ENCODE measurements around the gene NCK2.

Gene NCK2

GRCh38 chr2:105774781-105775337 is 30.1 kb downstream of the NCK2 start:
- no peaks in the 10 kb centered on the region for H3K27me3 ChIP-seq
- no peak for DNase-seq
- H3K36me3 ChIP-seq, result no peaks in the 10 kb centered on the region
- H3K27ac ChIP-seq, result no peak overlapping the region
- TF ChIP-seq CTCF (IDR thresholded peaks at IDR 0.05), result no peak
- H3K4me3 ChIP-seq, result no peak overlapping the region
- H3K9me3 ChIP-seq, result no peaks in the 10 kb centered on the region
- intact Hi-C loops (cut with DNase I; ENCODE audit: low total_unique reads), result no loop called here
- H3K4me1 ChIP-seq, result peaks cover 0 to 57% (median 25%) of the 10 kb centered on the region in 4 donors

- Histone ChIP-seq H3K27me3 (no peaks in the 10 kb centered on the region), H3K36me3 (no peaks in the 10 kb centered on the region), H3K4me3 (no peak overlapping the region), H3K9me3 (no peaks in the 10 kb centered on the region), H3K4me1 (peaks cover 0 to 57% (median 26%) of the 10 kb centered on the region in 4 donors), H3K27ac (no peak overlapping the region)
- intact Hi-C loops (cut with DNase I; ENCODE audit: low total_unique reads), result no loop called here
- no peak for TF ChIP-seq CTCF (IDR thresholded peaks at IDR 0.05)
- DNase-seq, result no peak
Measured at GRCh38 chr2:105775809-105776559, 31.3 kb downstream of the NCK2 start.

GRCh38 chr2:105776560-105776928 is 31.8 kb downstream of the NCK2 start:
- Histone ChIP-seq H3K27ac (no peak overlapping the region), H3K9me3 (no peaks in the 10 kb centered on the region), H3K4me3 (no peak overlapping the region), H3K27me3 (no peaks in the 10 kb centered on the region), H3K4me1 (peaks cover 0 to 61% (median 29%) of the 10 kb centered on the region in 4 donors), H3K36me3 (no peaks in the 10 kb centered on the region)
- no peak for DNase-seq
- intact Hi-C loops (cut with DNase I; ENCODE audit: low total_unique reads), result no loop called here
- no peak for TF ChIP-seq CTCF (IDR thresholded peaks at IDR 0.05)

- DNase-seq, result no peak
- no peak for TF ChIP-seq CTCF (IDR thresholded peaks at IDR 0.05)
- no peaks in the 10 kb centered on the region for H3K36me3 ChIP-seq
- H3K4me3 ChIP-seq, result no peak overlapping the region
- intact Hi-C loops (cut with DNase I; ENCODE audit: low total_unique reads), result no loop called here
- no peak overlapping the region for H3K27ac ChIP-seq
- no peaks in the 10 kb centered on the region for H3K9me3 ChIP-seq
- H3K4me1 ChIP-seq, result peaks cover 0 to 62% (median 28%) of the 10 kb centered on the region in 4 donors
- no peaks in the 10 kb centered on the region for H3K27me3 ChIP-seq
Measured at GRCh38 chr2:105777031-105777482, 32.3 kb downstream of the NCK2 start.

GRCh38 chr2:105777506-105778055 is 32.9 kb downstream of the NCK2 start:
- intact Hi-C loops (cut with DNase I; ENCODE audit: low total_unique reads), result no loop called here
- Histone ChIP-seq H3K9me3 (no peaks in the 10 kb centered on the region), H3K27me3 (no peaks in the 10 kb centered on the region), H3K36me3 (no peaks in the 10 kb centered on the region), H3K4me3 (no peak overlapping the region), H3K4me1 (peaks cover 0 to 57% (median 24%) of the 10 kb centered on the region in 4 donors), H3K27ac (no peak overlapping the region)
- no peak for DNase-seq
- no peak for TF ChIP-seq CTCF (IDR thresholded peaks at IDR 0.05)

Measured in tibial artery (tissue), 4 donors.